OCI-LY1 (cell line): Measurements from ENCODE around the gene SOCS6.

Experiments
- CTCF ChIP-seq: fragments of 200-600 bp; sonication (generic), shearing (Covaris generic); IDR thresholded peaks from 2 replicates; pipeline ENCODE4 v1.5.1; 2017; ENCODE audit warnings: mild to moderate bottlenecking, antibody characterized with exemption, low read length, moderate library complexity, mixed read lengths
- EZH2 ChIP-seq: fragments of 200-600 bp; sonication (generic), shearing (Covaris generic); IDR thresholded peaks from 2 replicates; pipeline ENCODE4 v1.8.0; 2017; ENCODE audit warnings: borderline replicate concordance, mixed run types, mild to moderate bottlenecking, antibody characterized with exemption, low read length, moderate library complexity, mixed read lengths

- TF ChIP-seq CTCF, result no peak
- no peak for TF ChIP-seq EZH2
Observed at GRCh38 chr18:70289351-70290312, 787 bp downstream of the SOCS6 start.
